GM03348 (cell line): Measurements from ENCODE around the gene TWIST2.
A peak's percentile ranks its signal among the peaks of the same experiment; 100 is the strongest.

Source experiments
- DNase-seq: peaks from one replicate; pipeline ENCODE4 v3.0.0; 2012; ENCODE audit warnings: low spot score

Gene TWIST2

DNA sequence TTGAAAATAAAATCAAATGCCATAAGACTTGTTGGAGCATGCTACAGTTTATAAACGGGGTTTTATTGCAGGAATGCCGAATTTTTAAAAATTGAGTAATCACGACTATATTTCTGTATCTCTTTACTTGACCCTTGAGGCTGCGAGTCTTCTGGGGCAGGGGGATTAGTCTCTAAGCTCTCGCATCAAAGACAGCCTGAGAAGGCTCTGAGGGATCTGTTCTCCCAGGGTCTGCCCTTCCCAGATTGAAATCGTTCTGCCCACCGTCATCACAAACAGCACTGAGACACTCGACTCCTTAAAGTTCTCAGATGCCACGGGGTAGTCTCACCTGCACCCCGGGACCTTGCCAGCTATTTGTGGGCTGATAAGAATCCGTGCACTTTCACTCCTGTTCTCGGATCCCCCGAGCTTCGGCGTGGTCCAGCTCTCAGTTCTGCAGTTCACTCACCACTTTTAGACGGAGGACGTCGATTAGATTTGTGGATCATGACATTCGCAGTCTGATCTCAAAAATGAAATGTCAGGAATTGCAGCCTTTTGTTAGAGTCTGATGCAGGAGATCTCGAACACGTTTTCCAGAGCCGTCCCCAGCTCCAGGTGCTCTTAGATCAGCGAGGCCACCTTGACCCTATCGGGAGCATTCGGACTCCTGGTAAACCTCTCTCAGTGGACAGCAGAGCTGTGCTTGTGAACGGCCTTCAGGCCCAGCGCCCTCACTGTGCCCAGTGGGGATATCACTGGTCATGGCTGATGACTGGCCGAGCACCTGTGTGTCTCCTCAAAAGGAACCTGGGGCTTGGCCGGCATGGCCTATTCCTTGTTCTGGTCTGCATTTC is 43.0 kb downstream of the TWIST2 start:
- DNase-seq, result no peak

DNA sequence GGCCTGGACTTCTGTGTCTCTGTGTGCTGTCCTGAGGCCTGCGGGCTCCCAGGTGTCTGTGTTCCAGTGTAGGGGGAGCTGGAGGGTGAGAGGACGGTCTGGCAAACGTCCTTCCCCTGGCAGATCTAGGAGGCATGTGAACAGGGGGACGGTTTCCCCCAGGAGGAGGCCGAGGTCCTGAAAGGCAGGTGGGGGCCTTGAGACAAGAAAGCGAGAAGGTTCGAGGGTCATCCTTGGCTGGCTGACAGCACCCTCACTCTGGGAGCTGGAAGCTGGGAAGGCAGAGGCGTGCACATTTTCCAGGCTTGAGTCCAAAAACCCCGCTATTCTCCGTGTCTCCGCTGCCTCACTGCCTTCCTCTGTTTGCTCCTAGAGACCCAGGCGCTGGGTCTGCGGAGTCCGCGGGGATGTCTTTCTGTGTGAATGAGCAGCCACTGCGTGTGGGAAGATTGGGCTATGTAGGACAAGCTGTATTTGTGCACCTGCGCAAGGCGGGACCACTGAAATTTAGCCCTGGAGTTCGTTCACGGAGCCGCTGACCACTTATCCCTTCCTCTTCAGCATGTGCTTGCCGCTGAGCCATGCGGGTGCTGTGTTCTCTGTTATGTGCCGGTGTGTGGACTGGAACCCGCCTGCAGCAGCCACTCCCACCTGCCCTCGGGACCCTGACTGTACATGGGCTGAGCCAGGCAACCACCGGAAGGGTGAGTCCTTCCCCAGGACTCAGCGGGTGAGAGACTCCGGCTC is 43.7 kb downstream of the TWIST2 start:
- no peak for DNase-seq

DNA sequence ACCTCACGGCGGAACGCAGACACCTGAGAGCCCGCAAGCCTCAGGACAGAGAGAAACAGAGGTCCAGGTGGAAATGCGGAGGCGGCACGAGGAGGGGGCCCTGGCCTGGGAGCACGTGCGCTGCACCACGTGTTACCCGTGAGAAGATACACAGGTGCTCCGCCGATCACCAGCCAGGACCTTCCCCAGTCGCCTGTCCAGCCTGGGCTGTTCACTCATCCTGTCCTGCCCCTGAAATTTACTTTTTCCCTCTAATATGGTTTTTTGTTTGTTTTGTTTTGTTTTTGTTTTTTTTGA is 44.3 kb downstream of the TWIST2 start:
- DNase-seq, result no peak

DNA sequence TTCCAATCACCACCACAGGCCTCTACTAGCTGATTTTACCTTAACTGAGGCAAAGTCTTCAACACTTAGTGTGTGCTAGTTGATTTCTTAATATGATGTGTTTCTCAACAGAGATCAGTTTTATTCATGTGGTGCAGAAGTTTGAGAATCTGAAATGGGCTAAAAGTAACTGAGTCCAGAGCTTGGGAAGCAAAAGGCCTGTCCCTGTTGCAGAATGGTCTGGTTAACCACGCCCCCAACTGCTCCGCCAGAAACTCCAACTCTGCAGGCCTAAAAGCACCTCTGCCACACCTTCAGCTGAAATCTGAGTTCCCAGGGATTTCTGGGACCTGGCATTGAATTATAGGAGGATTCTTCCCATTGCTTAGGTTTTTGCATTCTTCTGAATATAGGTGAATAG is 44.9 kb downstream of the TWIST2 start:
- DNase-seq, result no peak

DNA sequence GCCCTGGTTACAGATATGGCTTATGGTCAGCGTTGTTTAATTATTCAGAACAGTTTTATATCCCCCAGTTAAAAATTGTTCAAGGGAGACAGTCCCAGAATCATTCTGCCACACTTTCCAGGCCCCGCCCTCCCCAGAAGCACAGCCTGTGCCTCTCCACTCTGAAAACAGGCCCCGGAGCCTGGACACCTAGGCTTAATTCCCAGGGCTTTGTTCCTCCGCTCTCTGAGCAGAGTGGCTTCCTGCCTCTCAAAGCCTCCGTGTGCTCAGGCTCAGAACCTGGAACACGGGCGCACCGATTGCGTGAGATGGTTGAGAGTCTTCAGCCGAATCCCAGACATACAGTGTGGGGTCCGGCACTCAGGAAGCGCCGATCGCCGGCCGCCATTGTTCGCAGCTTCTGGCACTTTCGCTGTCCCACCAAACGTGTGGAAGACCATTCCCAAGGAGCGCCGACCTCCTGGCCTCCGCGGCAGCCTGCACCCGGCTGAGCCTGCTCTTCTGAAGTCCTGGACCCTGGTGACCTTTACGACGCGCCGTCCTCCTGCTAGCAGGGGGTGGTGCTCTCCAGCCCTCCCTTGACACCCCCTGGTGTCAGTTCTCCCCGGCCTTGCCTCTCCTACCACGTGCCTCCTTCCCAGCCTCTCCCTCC is 45.6 kb downstream of the TWIST2 start:
- no peak for DNase-seq

DNA sequence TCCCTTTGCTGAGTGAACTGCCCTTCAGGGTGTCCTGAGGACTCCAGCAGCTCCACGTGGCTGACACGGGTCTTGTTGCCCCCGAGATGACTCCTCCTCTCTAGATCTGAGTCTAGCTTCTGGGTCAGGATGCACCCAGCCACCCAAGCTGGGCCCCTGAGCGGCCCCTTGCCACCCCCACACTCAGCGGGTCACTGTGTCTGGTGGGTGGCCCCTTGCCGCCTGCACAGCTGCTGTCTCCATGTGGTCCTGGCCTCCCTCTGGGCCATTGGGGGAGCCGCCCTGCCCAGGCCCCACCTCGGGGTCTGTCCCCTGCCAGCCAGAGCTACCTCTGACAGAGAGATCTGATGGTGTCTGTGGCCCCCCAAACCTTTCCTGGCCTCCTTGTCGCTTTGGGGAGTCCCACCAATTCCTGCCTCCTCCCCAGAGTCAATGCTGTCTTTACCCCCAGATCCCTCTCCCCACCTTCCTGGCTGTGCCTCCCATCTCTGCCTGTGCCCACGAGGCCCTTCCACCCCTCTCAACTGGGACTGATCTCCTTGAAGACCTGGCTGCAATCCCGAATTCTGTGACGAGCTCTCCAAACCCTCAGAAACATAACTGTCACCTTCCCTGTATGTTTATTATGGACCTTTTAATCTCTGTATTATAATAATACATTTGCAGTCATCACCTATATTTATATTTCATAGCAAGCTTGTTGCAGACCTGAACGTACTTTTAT is 46.5 kb downstream of the TWIST2 start:
- no peak for DNase-seq

DNA sequence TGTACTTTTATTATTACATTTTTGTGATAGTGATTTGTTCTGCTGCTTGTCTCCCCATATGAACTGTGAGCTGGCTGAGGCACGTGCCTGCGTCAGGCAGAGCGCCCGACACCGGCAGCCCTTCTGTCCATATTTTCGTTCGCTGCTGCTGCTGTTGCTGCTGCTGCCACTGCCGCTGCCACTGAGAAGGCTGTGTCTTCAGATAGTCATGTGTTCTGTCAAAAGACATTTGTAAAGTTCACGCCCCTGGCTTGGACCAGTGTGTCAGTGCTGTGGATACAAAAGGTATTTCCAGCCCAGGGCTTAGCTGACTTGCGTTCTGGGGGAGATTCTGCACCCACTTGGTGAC is 47.0 kb downstream of the TWIST2 start:
- DNase-seq, result no peak

DNA sequence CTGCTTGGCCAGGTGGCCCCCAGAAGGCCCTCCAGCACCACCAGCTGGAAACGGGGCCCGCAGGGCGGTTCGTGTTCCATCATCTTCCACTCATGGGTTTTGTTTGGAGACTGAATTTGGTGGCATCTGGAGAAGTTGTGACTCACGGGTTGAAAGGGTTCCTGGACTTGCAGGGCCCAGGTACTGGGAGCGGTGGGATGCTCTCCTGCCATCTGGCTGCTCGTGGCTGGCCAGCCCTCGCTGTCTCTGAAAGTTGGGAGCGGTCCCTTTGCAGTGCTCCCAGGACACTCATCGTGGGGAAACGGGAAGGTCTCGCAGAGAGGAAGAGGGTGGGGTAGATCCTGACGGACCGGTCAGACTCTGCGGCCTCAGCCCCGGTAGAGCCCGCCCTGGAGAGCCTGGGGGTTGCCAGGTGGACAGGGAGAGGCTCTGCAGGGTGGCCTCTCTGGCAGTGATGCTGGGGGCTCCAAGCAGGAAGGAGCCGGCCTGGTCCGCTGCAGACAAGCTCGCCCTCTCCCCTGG is 47.5 kb downstream of the TWIST2 start:
- DNase-seq, result no peak

DNA sequence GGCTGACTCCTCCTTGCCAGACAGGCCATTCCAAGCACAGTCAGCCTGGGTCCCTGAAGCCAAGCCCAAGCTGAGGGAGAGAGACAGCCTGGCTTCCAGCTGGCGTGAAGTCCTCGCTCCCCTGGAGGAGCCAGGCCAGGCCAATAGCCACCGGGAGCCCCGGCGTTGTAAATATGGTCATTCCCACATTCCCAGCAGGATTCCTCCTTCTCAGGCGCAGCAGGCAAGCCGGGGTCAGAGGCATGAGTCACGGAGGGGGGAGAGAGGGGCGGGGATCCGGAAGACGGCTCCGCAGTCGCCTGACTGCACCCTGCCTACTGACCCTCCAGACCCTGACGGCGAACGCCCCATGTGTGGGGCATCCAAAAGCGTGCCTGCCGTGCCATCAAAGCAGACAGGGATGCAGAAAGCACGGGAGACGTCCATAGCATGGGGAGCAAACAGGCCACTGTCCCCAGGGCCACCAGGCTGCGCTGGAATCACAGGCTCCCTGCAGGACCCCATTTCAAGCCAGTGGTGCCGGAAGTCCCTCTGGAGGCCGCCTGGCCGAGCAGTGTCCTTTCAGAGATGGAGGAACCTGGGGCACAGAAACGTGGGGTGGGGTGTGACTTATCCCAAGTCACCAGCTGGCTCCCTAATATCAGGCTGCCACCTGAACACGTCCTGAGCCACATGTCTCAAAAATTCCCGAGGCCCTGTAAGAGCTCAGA is 48.2 kb downstream of the TWIST2 start:
- peak; percentile 95 for DNase-seq

DNA sequence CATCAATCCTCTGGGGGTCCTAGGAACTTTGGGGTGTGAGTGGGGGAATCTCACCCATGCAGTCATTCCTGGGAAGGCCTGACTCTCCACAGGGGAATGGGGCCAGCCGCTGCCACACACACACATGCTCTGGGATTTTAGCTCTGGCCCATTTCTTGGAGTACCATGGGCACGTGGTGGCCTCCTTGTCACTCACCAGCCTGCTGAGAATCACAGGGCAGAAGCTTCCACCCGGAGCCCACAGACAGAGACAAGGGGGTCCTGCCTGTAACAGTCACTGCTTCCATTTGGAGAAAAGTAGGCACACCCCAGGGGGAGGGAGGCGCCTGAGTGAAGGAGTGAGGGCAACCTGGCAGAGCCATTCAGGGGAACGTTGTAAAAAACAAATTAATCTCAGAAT is 48.8 kb downstream of the TWIST2 start:
- no peak for DNase-seq

DNA sequence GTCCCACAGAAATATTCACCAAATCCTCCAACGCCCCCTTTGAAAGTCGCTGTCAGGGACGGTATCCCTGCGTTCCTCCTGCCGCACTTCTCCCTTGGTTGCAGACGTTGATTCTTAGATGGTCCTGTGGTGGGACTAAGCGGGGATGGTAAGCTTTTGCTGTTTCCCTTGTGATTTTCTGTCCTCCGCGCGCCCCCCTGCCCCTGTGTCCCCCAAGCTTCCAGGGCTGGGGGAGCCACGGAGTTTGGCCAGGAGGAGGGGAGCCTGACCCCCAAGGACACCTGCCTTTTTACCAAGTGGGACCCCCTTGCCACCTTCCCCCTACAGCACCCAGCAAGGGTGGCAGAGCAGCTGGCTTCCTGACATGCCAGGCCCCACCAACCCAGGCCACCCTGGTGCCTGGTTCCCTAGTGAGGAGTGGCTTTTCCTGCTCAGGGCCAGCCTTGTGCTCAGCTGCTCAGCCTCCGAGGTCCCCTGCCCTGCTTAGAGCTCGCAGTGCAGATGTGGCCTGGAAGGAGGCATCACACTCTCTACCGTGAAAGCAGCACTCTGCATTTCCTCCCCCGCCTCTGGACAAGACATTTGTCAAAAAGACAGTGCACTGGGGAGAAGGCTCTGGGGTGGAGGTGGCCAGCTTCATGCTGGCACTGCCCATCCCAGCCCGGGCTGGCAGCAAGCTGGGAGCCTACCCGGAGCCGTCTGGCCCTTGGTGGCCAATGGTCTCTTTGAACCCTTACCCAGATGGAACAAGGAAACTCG is 49.4 kb downstream of the TWIST2 start:
- DNase-seq, result no peak

DNA sequence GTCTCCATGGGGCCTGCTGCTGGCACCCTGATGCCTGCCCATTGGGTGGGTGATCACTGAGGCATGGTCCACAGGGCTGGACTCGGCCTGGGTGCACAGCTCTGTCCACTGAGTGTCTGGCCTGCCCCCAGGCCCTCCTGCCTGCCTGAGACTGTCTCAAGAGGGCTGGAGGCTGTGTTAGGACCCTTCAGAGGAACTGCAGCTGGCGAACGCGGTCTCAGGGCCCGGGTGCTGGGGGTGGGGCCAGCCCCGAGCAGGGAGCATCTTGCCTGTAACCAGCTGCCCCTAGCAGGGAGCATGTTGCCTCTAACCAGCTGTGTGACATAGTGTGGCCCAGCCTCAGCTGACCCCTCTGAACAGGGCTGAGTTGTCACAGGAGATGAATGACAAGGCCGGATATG is 50.0 kb downstream of the TWIST2 start:
- no peak for DNase-seq

DNA sequence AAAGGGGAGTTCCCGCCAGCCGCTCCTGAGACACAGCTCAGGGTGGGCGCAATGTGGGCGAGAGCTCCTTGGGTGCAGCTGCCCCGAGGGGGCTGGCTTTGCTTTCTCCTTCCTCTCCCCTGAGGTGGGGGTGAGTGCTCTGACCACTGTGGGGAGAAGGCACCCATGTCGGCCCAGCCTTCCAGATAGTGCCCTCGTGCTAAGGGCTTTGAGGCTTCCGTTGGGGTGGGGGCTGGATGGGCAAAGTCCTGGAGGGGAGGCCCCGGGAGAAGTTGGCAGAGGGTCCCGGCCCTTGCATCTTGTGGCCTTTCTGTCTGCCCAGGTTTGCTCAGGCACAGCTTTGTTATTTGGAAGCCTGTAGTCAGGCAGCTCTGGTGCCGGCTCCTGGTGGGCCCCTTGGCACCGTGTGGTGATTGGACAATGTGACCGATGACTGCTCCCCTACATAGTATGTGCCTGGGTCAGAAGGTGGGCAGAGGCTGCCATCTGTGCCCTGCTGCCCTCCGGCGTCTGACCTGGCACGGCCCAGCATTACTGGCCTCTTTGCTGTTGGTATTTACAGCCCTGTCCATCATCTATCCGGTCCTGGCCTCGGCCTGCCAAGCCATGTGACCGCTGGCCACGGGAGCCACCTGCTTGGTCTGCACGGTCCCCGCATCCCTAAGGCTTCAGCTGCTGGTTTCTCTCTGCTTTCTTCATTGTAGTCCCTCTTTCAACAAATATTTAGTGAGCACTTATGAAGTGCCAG is 50.8 kb downstream of the TWIST2 start:
- no peak for DNase-seq

DNA sequence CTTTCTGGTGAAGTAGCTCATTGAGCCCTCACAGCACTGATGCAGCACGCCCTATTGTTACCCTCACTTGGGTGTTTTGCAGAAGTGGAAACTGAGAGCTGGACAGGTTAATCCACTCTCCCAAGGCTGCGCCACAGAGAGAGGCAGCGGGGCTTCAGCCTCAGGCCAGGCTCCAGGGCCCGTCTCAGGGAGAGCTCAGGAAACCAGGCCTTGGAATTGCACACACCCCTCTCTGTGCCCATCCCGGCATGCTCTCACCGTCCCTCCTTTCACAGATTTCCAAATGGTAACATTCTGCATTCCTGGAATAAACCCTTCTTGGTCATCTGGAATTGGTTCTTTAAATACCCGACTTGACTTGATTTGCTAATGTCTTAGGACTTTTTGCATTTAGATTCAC is 51.5 kb downstream of the TWIST2 start:
- DNase-seq, result no peak

DNA sequence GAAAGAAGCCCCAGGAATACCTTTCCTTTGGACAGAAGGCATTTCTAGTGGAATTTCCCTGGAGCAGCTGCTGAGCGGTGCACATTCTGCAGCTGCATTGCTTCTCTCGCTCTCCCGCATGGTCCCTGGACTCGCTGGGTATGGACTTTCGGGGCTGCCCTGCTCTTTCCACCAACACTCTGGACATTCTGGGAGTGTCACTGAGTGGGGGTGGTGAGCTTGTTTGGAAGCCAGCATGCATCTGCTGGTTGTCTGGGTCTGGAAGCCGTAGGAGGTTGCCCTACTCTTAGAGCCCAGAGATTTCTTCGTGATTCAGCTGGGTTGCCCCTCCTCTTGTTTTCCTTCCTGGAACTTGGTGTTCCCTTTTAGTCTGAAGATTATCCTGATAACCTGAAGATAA is 52.6 kb downstream of the TWIST2 start:
- DNase-seq, result no peak

DNA sequence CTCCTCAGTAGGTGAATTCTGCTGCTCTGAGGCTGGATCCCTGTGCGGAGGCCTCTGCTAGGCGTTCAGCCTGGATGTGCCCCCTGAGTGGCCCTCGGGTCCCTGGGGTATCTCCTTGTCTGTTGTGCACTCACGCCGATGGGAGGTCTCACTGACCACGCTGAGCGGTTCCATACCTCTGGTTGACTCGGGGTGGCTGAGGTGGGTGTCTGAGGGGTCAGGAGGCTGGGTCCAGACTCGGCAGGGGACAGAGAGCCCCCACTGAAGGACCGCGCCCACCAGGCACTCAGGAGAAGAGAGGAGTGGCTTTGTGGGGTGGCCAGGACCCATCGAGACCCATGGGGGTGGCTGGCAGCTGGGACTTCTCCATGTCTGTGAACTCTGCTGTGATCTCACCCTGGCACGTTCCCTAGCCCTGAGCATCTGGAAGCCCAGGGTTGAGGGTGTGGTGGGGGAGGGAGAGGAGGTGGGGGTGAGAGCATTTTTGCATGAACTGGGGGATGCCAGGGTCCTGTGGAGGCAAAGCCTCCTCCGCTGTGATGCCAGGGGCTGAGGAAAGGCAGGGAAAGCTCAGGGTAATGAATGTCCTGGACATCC is 53.7 kb downstream of the TWIST2 start:
- no peak for DNase-seq

DNA sequence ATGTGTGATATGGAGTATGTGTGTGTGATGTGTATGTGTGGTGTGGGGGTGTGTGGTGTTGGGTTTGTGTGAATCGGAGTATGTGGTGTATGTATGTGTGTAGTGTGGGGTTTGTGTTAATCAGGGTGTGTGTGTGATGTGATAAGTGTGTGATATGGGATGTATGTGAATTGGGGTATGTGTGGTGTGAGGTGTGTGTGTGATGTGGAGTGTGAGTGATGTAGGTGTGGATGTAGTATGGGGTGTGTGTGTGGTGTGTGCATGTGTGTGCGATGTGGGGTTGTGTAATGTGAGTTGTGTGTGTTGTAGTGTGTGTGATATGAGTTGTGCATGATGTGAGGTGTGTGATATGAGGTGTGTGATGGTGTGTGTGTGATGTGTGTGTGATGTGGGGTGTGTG is 54.4 kb downstream of the TWIST2 start:
- no peak for DNase-seq

DNA sequence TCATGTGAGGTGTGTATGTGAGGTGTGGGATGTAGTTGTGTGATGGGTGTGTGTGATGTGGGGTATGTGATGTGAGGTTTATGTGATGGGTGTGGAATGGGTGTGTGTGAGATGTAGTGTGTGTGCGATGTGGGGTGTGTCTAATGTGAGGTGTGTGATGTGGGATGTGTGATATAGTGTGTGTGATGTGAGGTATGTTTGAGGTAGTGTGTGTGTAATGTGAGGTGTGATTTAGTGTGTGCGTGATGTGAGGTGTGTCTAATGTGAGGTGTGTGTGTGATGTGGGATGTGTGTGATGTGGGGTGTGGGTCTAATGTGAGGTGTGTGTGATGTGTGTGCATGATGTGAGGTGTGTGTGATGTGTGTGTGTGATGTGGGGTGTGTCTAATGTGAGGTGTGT is 55.3 kb downstream of the TWIST2 start:
- DNase-seq, result no peak

DNA sequence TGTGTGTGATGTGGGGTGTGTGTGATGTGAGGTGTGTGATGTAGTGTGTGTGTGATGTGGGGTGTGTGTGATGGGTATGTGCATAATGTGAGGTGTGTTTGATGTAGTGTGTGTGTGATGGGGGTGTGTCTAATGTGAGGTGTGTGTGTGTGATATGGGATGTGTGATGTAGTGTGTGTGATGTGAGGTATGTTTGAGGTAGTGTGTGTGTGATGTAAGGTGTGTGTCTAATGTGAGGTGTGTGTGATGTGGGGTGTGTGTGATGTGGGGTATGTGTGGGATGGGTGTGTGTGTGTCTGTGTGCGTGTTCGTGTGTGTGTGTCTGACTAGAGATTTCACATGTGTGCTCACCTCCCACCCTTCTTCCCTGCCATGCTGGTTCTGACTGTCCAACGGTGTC is 56.3 kb downstream of the TWIST2 start:
- no peak for DNase-seq

DNA sequence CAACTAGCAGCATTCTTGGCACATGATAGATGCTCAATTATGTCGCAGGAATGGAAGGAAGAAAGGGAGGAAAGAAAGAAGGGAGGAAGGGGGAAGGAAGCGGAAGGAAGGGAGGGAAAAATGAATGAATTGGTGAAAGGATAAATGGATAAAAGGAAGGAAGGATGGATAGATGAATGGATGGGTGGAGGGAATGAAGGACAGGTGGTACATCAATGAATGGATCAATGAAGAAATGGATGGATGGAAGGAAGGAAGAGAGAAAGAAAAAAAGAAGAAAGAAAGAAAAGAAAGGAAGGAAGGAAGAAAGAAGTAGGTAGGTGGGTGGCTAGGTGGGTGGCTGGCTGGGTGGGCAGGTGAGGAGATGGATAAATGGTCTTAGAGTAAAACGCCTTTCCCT is 56.8 kb downstream of the TWIST2 start:
- no peak for DNase-seq
